ENCODE results near the gene KRTAP10-9. TPM values are rescaled to one million over a fixed set of nuclear protein-coding genes. Genes with fewer than 3 reads are reported as not detected.

The KRTAP10-9 gene
- total RNA-seq, 1 donor from 2014 or later = not detected

DNA sequence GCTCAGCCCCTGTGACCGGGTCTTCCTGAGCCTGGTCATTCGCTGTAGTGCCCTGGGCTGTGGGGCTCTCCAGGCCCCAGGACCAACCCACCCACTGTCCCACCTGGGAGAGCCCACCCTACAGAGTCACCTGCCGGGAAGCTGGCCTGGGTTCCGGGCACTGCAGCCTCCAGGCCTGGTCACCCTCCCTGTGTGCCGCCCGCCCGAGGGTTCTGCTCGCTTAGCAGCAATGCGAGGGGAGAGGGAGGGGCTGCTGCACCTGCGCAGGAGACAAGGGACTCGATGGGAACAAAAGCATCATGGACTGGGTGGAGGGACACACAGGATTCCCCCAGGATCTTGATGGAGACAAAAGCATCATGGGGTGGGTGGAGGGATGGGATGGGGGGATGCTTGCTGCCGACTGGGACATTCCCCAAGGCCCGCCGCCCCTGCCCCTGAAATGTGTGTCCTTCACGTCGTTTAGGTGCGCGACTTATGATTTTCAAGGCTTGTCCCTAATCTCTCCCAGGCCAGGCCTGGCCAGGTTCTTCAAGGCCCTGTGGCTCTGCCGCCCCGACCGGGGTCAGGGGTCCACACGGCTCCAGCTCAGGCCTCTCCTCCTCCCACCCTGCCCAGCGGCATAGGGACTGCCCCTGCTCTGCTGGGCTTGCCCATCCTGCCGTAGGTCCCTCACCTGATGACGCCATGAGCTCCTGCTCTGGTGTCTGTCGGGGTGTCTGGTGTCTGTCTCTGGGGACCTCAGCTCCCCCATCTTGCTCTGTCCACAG lies 13.3 kb upstream of the KRTAP10-9 start:
- Mint-ChIP-seq H3K36me3 (ENCODE audit: unreplicated experiment) (no peaks in the 10 kb centered on the region), H3K27ac (ENCODE audit: unreplicated experiment) (no peak overlapping the region), H3K9me3 (ENCODE audit: unreplicated experiment) (peaks cover 21% of the 10 kb centered on the region), H3K4me1 (ENCODE audit: unreplicated experiment) (no peaks in the 10 kb centered on the region), H3K27me3 (ENCODE audit: unreplicated experiment) (peaks cover 4% of the 10 kb centered on the region), H3K4me3 (ENCODE audit: unreplicated experiment) (no peak overlapping the region)
- DNase-seq (ENCODE audit: extremely low spot score, unreplicated experiment) = peak; percentile 80
- TF ChIP-seq, protein P1, sequence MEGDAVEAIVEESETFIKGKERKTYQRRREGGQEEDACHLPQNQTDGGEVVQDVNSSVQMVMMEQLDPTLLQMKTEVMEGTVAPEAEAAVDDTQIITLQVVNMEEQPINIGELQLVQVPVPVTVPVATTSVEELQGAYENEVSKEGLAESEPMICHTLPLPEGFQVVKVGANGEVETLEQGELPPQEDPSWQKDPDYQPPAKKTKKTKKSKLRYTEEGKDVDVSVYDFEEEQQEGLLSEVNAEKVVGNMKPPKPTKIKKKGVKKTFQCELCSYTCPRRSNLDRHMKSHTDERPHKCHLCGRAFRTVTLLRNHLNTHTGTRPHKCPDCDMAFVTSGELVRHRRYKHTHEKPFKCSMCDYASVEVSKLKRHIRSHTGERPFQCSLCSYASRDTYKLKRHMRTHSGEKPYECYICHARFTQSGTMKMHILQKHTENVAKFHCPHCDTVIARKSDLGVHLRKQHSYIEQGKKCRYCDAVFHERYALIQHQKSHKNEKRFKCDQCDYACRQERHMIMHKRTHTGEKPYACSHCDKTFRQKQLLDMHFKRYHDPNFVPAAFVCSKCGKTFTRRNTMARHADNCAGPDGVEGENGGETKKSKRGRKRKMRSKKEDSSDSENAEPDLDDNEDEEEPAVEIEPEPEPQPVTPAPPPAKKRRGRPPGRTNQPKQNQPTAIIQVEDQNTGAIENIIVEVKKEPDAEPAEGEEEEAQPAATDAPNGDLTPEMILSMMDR (IDR thresholded peaks at IDR 0.05) = no peak

DNA sequence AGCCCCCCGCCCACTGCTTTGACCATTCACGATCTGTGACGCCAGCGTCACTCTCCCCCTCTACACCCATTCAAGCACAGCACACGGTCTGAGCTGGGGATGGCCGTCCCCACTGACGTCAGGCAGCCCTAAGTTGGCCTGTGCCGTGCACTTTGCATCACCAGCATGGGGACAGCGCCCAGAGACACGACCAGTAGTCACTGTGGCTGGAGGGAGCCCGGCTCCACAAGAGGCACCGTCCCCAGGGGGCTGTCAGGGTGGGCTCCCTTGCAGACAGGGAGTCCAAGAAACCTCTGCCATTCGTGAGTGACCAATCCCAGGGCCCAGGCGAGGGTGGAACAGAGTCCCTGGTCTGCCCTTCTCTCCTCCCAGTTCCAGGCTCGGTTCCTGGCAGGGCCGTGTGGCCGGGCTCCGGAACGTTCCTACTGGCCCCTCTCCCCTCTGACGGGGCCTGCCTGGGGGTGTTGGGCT lies 12.7 kb upstream of the KRTAP10-9 start:
- Mint-ChIP-seq H3K4me1 (ENCODE audit: unreplicated experiment) (no peaks in the 10 kb centered on the region), H3K4me3 (ENCODE audit: unreplicated experiment) (no peak overlapping the region), H3K27ac (ENCODE audit: unreplicated experiment) (no peak overlapping the region), H3K27me3 (ENCODE audit: unreplicated experiment) (peaks cover 4% of the 10 kb centered on the region), H3K9me3 (ENCODE audit: unreplicated experiment) (peaks cover 16% of the 10 kb centered on the region), H3K36me3 (ENCODE audit: unreplicated experiment) (no peaks in the 10 kb centered on the region)
- peak; percentile 80 for DNase-seq (ENCODE audit: extremely low spot score, unreplicated experiment)
- TF ChIP-seq, protein P1 (IDR thresholded peaks at IDR 0.05) = no peak

DNA sequence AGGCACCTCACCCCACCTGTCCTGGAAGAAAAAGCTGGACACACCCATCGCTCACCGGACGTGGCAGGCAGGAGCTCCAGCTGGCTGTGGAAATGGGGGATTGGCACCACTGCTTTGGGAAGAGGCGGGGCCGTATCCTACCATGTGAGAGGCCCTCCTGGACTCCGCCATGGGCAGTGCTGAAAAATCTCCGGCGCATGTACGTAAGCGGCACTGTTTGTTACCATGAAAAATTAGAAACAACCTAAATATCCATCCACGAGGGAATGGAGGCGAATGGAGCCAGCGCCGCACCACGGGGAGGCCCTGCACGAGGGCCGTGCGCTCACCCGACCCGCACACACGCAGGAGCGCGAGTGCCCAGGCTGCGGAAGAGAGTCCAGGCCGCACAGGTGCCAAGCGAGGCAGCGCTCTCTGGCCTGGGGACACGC lies 11.9 kb upstream of the KRTAP10-9 start:
- TF ChIP-seq, protein P1 (IDR thresholded peaks at IDR 0.05) = no peak
- Mint-ChIP-seq H3K36me3 (ENCODE audit: unreplicated experiment) (no peaks in the 10 kb centered on the region), H3K4me3 (ENCODE audit: unreplicated experiment) (no peak overlapping the region), H3K9me3 (ENCODE audit: unreplicated experiment) (peaks cover 16% of the 10 kb centered on the region), H3K27me3 (ENCODE audit: unreplicated experiment) (peaks cover 10% of the 10 kb centered on the region), H3K27ac (ENCODE audit: unreplicated experiment) (no peak overlapping the region), H3K4me1 (ENCODE audit: unreplicated experiment) (no peaks in the 10 kb centered on the region)
- peak; percentile 76 for DNase-seq (ENCODE audit: extremely low spot score, unreplicated experiment)

DNA sequence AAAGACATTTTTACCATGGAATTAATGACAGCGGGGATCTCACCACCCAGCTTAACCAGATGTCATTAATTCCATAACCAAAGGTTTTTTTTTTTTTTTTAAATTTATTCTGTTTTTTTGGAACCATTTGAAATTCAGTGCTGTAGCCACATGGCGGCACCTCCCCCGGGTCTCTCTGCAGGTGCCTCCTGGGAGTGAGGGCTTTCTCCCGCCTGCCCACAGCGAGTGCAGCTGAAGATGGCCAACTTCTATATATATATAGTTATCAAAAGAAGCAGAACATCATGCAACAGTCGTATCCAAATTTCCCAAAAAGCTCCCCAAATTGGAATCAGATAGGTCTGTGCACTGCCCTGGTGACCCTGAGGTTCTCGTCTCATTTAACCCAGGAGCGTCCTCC lies 11.4 kb upstream of the KRTAP10-9 start:
- Mint-ChIP-seq H3K9me3 (ENCODE audit: unreplicated experiment) (peaks cover 18% of the 10 kb centered on the region), H3K36me3 (ENCODE audit: unreplicated experiment) (no peaks in the 10 kb centered on the region), H3K4me3 (ENCODE audit: unreplicated experiment) (no peak overlapping the region), H3K27ac (ENCODE audit: unreplicated experiment) (no peak overlapping the region), H3K4me1 (ENCODE audit: unreplicated experiment) (no peaks in the 10 kb centered on the region), H3K27me3 (ENCODE audit: unreplicated experiment) (peaks cover 11% of the 10 kb centered on the region)
- no peak for DNase-seq (ENCODE audit: extremely low spot score, unreplicated experiment)
- TF ChIP-seq, protein P1 (IDR thresholded peaks at IDR 0.05) = no peak

DNA sequence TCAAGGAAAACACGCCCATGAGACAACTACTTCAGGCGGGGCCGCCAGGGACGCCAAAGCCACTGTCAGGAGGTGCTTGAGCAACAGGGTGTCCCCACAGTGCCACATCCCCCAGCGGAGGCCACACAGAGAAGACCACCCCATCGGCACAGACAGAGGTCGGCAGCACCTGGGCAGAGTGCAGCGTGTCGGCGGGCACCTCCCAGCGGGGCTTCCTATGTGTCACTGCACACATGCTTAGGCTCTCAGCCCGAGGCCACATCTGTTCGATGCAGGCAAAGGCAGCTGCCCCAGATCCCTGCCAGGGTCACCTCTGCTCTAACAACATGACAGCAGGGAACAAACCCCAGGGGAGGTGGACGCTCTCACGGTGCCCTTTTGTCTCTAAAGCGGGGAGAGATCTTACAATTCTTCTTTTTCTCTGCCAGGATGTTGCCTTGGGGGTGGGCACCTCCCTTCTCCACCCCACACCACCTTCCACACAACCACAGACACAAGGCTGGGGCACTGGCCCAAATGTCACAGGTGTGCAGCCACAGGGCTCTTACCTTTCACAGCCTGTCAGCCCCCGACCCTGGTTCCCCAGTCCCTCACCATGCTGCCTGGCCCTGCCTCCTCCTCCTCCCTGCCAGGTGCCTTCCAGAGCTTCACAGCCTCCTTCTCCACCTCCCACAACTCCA lies 10.8 kb upstream of the KRTAP10-9 start:
- Mint-ChIP-seq H3K36me3 (ENCODE audit: unreplicated experiment) (no peaks in the 10 kb centered on the region), H3K9me3 (ENCODE audit: unreplicated experiment) (peaks cover 19% of the 10 kb centered on the region), H3K4me1 (ENCODE audit: unreplicated experiment) (no peaks in the 10 kb centered on the region), H3K27me3 (ENCODE audit: unreplicated experiment) (peaks cover 11% of the 10 kb centered on the region), H3K27ac (ENCODE audit: unreplicated experiment) (no peak overlapping the region), H3K4me3 (ENCODE audit: unreplicated experiment) (no peak overlapping the region)
- peak; percentile 83 for DNase-seq (ENCODE audit: extremely low spot score, unreplicated experiment)
- TF ChIP-seq, protein P1 (IDR thresholded peaks at IDR 0.05) = no peak

Data from osteocyte (in vitro differentiated cells).